22Rv1 (cell line): ENCODE data around the gene TNFRSF19.

ENCODE experiments used
- CTCF ChIP-seq: fragments of 450-650 bp; IDR thresholded peaks from 2 replicates; pipeline ENCODE4 v1.5.1; 2017; ENCODE audit warnings: mild to moderate bottlenecking
- ZFX ChIP-seq: fragments of 450-650 bp; IDR thresholded peaks from 2 replicates; pipeline ENCODE4 v1.6.1; 2017; ENCODE audit warnings: antibody characterized with exemption, borderline replicate concordance

GRCh38 chr13:23571431-23571830 lies 1.2 kb downstream of the TNFRSF19 start:
- no peak for TF ChIP-seq CTCF
- TF ChIP-seq ZFX = no peak
